ENCODE measurements around the gene CDY2B. TPM values are rescaled to one million over a fixed set of nuclear protein-coding genes. Genes with fewer than 3 reads are reported as not detected.
"Not testable (repeated sequence)": the region's sequence is repeated elsewhere in the genome, so short reads cannot be mapped to it uniquely, and the experiment has no call there.

The CDY2B gene
- total RNA-seq, result not detected
- not detected for polyA plus RNA-seq
- long read RNA-seq, donor 1, result 0 reads
- long read RNA-seq, donor 2, result 0 reads
- long read RNA-seq, donor 3, result 0 reads

GRCh38 chrY:17880120-17880519, at the start of gene CDY2B:
Gene CDY2B (minus strand): TSS chrY:17880220. CDS start chrY:17879892, 328 bp downstream.
- H3K4me3 ChIP-seq; H3K27ac ChIP-seq; H3K27me3 ChIP-seq; intact Hi-C loops (cut with DNase I); DNase-seq; H3K4me1 ChIP-seq (ENCODE audit: insufficient read depth); H3K9me3 ChIP-seq; H3K36me3 ChIP-seq: not testable (repeated sequence)
- WGBS, 3 donors, result no CpG with 5 or more reads among the region's 2 CpGs

- H3K36me3 ChIP-seq; H3K4me1 ChIP-seq (ENCODE audit: insufficient read depth); H3K27me3 ChIP-seq; H3K4me3 ChIP-seq; DNase-seq; H3K27ac ChIP-seq; H3K9me3 ChIP-seq; intact Hi-C loops (cut with DNase I): not testable (repeated sequence)
- no CpG with 5 or more reads among the region's 3 CpGs for WGBS, 3 donors
These were observed 28.0 kb upstream of the CDY2B start for GRCh38 chrY:17908009-17908408.

GRCh38 chrY:17907351-17907750, 27.3 kb upstream of the CDY2B start:
- DNase-seq; intact Hi-C loops (cut with DNase I); H3K27ac ChIP-seq; H3K4me3 ChIP-seq; H3K4me1 ChIP-seq (ENCODE audit: insufficient read depth); H3K9me3 ChIP-seq; H3K27me3 ChIP-seq; H3K36me3 ChIP-seq: not testable (repeated sequence)
- WGBS, 3 donors, result no CpG with 5 or more reads among the region's 2 CpGs

- DNase-seq; H3K27me3 ChIP-seq; intact Hi-C loops (cut with DNase I); H3K9me3 ChIP-seq; H3K36me3 ChIP-seq; H3K4me1 ChIP-seq (ENCODE audit: insufficient read depth); H3K27ac ChIP-seq; H3K4me3 ChIP-seq: not testable (repeated sequence)
- no CpG with 5 or more reads among the region's 2 CpGs for WGBS, 3 donors
These were observed 1.7 kb upstream of the CDY2B start for GRCh38 chrY:17881697-17882096.

- H3K9me3 ChIP-seq; H3K4me1 ChIP-seq (ENCODE audit: insufficient read depth); intact Hi-C loops (cut with DNase I); DNase-seq; H3K36me3 ChIP-seq; H3K27me3 ChIP-seq; H3K27ac ChIP-seq; H3K4me3 ChIP-seq: not testable (repeated sequence)
- no CpG with 5 or more reads among the region's 1 CpG for WGBS, 3 donors
These were observed 3.3 kb downstream of the CDY2B start for GRCh38 chrY:17876767-17877166.

GRCh38 chrY:17875401-17875800, 4.6 kb downstream of the CDY2B start:
- intact Hi-C loops (cut with DNase I), result not testable (repeated sequence)

GRCh38 chrY:17871194-17871903, 8.7 kb downstream of the CDY2B start:
- H3K4me3 ChIP-seq; H3K27ac ChIP-seq; H3K27me3 ChIP-seq; DNase-seq; H3K36me3 ChIP-seq; H3K9me3 ChIP-seq; H3K4me1 ChIP-seq (ENCODE audit: insufficient read depth); intact Hi-C loops (cut with DNase I): not testable (repeated sequence)
- WGBS, 3 donors, result no CpG with 5 or more reads among the region's 3 CpGs

More at GRCh38 chrY:17875401-17875800, 4.6 kb downstream of the CDY2B start:
- H3K27me3 ChIP-seq; H3K36me3 ChIP-seq; H3K27ac ChIP-seq; H3K9me3 ChIP-seq; H3K4me3 ChIP-seq; DNase-seq; H3K4me1 ChIP-seq (ENCODE audit: insufficient read depth): not testable (repeated sequence)
- WGBS, 3 donors, result no CpG with 5 or more reads among the region's 3 CpGs

GRCh38 chrY:17870737-17871136, 9.3 kb downstream of the CDY2B start:
- intact Hi-C loops (cut with DNase I); H3K4me1 ChIP-seq (ENCODE audit: insufficient read depth); H3K36me3 ChIP-seq; H3K9me3 ChIP-seq; H3K27me3 ChIP-seq; DNase-seq; H3K27ac ChIP-seq; H3K4me3 ChIP-seq: not testable (repeated sequence)
- WGBS, 3 donors, result no CpG with 5 or more reads among the region's 3 CpGs

- H3K4me1 ChIP-seq (ENCODE audit: insufficient read depth); H3K27me3 ChIP-seq; DNase-seq; H3K36me3 ChIP-seq; H3K9me3 ChIP-seq; H3K4me3 ChIP-seq; intact Hi-C loops (cut with DNase I); H3K27ac ChIP-seq: not testable (repeated sequence)
- no CpG with 5 or more reads among the region's 4 CpGs for WGBS, 3 donors
These were observed 12.2 kb downstream of the CDY2B start for GRCh38 chrY:17867850-17868249.

GRCh38 chrY:17860634-17861033, 19.4 kb downstream of the CDY2B start:
- H3K27ac ChIP-seq; H3K4me3 ChIP-seq; H3K9me3 ChIP-seq; DNase-seq; H3K27me3 ChIP-seq; H3K36me3 ChIP-seq; intact Hi-C loops (cut with DNase I); H3K4me1 ChIP-seq (ENCODE audit: insufficient read depth): not testable (repeated sequence)
- no CpG with 5 or more reads among the region's 3 CpGs for WGBS, 3 donors

- H3K27me3 ChIP-seq; H3K4me1 ChIP-seq (ENCODE audit: insufficient read depth); H3K9me3 ChIP-seq; H3K4me3 ChIP-seq; intact Hi-C loops (cut with DNase I); H3K36me3 ChIP-seq; H3K27ac ChIP-seq; DNase-seq: not testable (repeated sequence)
- WGBS, 3 donors, result no CpG with 5 or more reads among the region's 10 CpGs
These were observed 22.8 kb downstream of the CDY2B start for GRCh38 chrY:17856963-17857848.

GRCh38 chrY:17856508-17856907, 23.5 kb downstream of the CDY2B start:
- H3K27ac ChIP-seq; H3K36me3 ChIP-seq; intact Hi-C loops (cut with DNase I); H3K9me3 ChIP-seq; DNase-seq; H3K4me3 ChIP-seq; H3K4me1 ChIP-seq (ENCODE audit: insufficient read depth); H3K27me3 ChIP-seq: not testable (repeated sequence)
- WGBS, 3 donors, result no CpG with 5 or more reads among the region's 3 CpGs

Data from ovary (tissue), 10 donors.